SU-DHL-6 (cell line): Measurements from ENCODE around the gene EPHB6.

Experiments used
- EZH2phosphoT487 ChIP-seq: fragments of 200-600 bp; sonication (generic), shearing (Covaris generic); conservative IDR thresholded peaks from 2 replicates; pipeline ENCODE4 v1.6.1; 2018; ENCODE audit warnings: mild to moderate bottlenecking, antibody characterized with exemption, low read length, moderate library complexity, mixed read lengths
- TF ChIP-seq, protein P1 (sequence below): fragments of 200-600 bp; sonication (generic); IDR thresholded peaks from one replicate; pipeline ENCODE4 v1.5.1; 2017; ENCODE audit warnings: antibody characterized with exemption, mild to moderate bottlenecking, low read length, moderate library complexity; ENCODE audit not compliant: insufficient read depth, poor library complexity, severe bottlenecking

DNA sequence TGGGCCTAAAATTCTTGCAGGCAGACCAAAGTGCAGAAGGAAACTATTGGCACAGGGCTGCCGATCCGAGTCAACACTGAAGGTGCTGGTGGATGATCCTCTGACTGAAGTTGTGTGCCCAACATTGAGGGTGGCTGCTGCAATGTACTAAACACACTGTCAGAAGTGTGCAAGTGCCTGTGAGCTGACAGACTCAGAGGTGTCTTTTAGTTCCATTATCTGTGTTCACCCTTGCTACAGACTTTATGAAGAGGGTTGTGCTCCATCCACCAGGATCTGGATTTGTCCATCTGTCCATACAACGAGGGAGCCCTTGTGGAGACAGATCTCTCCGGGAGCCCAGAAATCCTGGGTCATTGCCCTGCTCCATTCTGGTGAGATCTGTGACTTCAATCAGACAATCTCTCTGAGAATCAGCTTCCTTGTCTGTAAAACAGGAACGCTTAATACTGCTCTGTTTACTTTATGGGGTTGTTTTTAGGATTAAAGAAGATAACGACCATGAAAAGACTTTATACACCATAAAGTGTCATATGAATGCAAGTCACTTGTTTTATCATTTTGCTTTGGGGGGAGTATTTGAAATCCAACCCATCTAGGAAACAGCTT, 40.2 kb downstream of the EPHB6 start:
- TF ChIP-seq, protein P1, sequence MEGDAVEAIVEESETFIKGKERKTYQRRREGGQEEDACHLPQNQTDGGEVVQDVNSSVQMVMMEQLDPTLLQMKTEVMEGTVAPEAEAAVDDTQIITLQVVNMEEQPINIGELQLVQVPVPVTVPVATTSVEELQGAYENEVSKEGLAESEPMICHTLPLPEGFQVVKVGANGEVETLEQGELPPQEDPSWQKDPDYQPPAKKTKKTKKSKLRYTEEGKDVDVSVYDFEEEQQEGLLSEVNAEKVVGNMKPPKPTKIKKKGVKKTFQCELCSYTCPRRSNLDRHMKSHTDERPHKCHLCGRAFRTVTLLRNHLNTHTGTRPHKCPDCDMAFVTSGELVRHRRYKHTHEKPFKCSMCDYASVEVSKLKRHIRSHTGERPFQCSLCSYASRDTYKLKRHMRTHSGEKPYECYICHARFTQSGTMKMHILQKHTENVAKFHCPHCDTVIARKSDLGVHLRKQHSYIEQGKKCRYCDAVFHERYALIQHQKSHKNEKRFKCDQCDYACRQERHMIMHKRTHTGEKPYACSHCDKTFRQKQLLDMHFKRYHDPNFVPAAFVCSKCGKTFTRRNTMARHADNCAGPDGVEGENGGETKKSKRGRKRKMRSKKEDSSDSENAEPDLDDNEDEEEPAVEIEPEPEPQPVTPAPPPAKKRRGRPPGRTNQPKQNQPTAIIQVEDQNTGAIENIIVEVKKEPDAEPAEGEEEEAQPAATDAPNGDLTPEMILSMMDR: no peak
- no peak for TF ChIP-seq EZH2phosphoT487
